Caco-2 (cell line): ENCODE data around the gene MINK1. TPM values are rescaled to one million over a fixed set of nuclear protein-coding genes. Genes with fewer than 3 reads are reported as not detected.
A peak's percentile ranks its signal among the peaks of the same experiment; 100 is the strongest.

ENCODE experiments used
- BruUV-seq: library from RNA; stranded (reverse); fragments of 400-500 nt; replicated peaks from 2 replicates; lab custom pipeline; 2021; lab: Mats Ljungman, UMichigan
- CTCF ChIA-PET: fragments of 300-600 bp; sonication (Branson Sonifier 250); formaldehyde crosslinking; loops from one replicate; lab custom pipeline; 2022; ENCODE audit warnings: antibody characterized with exemption; lab: Charles Lee
- POLR2A ChIA-PET: fragments of 300-600 bp; sonication (Branson Sonifier 250); formaldehyde crosslinking; loops from one replicate; lab custom pipeline; 2022; ENCODE audit warnings: antibody characterized with exemption; lab: Charles Lee
- DNase-seq, 2 experiments: peaks; one replicate each; pipeline versions ENCODE4 v3.0.0 to v3.0.0-alpha.2; 2020 to 2022
- H3K27me3 ChIP-seq: replicated peaks from 2 replicates; pipeline ENCODE4 v1.6.0; 2011; ENCODE audit warnings: low read length; ENCODE audit not compliant: control insufficient read depth, insufficient read depth
- H3K36me3 ChIP-seq: 2 replicates; pipeline ENCODE4 v1.5.1; 2011; ENCODE audit warnings: low read length; ENCODE audit not compliant: control insufficient read depth, insufficient read depth
- H3K4me1 ChIP-seq: fragments of 250-450 bp; sonication (Bioruptor Pico); 2 replicates; pipeline ENCODE4 v1.5.1; 2020; ENCODE audit warnings: mild to moderate bottlenecking
- H3K4me3 ChIP-seq: 2 replicates; pipeline ENCODE4 v1.5.1; 2011; ENCODE audit warnings: low read depth, mild to moderate bottlenecking, control low read depth, low read length
- H3K9me3 ChIP-seq: fragments of 250-450 bp; sonication (Bioruptor Pico); 2 replicates; pipeline ENCODE4 v1.5.1; 2020; ENCODE audit warnings: mild to moderate bottlenecking, moderate library complexity
- H3K27ac Mint-ChIP-seq: one replicate; pipeline ENCODE4 v1.8.0; 2022; ENCODE audit warnings: mixed read lengths; ENCODE audit not compliant: unreplicated experiment
- H3K27me3 Mint-ChIP-seq: one replicate; pipeline ENCODE4 v1.8.0; 2022; ENCODE audit warnings: mixed read lengths; ENCODE audit not compliant: insufficient read depth, unreplicated experiment
- H3K36me3 Mint-ChIP-seq: one replicate; pipeline ENCODE4 v1.8.0; 2022; ENCODE audit warnings: mild to moderate bottlenecking, mixed read lengths; ENCODE audit not compliant: insufficient read depth, unreplicated experiment
- H3K4me1 Mint-ChIP-seq: one replicate; pipeline ENCODE4 v1.8.0; 2022; ENCODE audit warnings: low read depth, mixed read lengths; ENCODE audit not compliant: unreplicated experiment
- H3K4me3 Mint-ChIP-seq: one replicate; pipeline ENCODE4 v1.8.0; 2022; ENCODE audit warnings: mild to moderate bottlenecking, moderate library complexity, mixed read lengths; ENCODE audit not compliant: unreplicated experiment
- H3K9me3 Mint-ChIP-seq: one replicate; pipeline ENCODE4 v1.8.0; 2022; ENCODE audit warnings: mixed read lengths; ENCODE audit not compliant: unreplicated experiment
- intact Hi-C: fragments of 100-400 bp; cut with micrococcal nuclease; formaldehyde crosslinking; loops from one replicate; pipeline ENCODE4 v1.10.0; 2022; ENCODE audit not compliant: unreplicated experiment
- total RNA-seq: library from RNA; stranded (reverse); gene quantifications from 2 replicates; pipeline ENCODE4 v1.2.3, GENCODE V29; 2022
- TF ChIP-seq, protein P1 (sequence below), 2 experiments: fragments of 200-600 bp in 1 of 2; IDR thresholded peaks; 1 replicate in 1 of 2; 2 replicates in 1 of 2; pipeline versions ENCODE4 v1.5.1 to v1.8.0; 2011 to 2022; ENCODE audit warnings: antibody characterized with exemption in 1 of 2, control low read depth in 1 of 2, inconsistent platforms in 1 of 2, low read depth in 1 of 2, low read length in 1 of 2, mild to moderate bottlenecking in 1 of 2, moderate library complexity in 1 of 2; ENCODE audit not compliant: insufficient read depth in 1 of 2, severe bottlenecking in 1 of 2, unreplicated experiment in 1 of 2

The MINK1 gene
- total RNA-seq, 1 experiment from 2014 or later, result 47.7 TPM

DNA sequence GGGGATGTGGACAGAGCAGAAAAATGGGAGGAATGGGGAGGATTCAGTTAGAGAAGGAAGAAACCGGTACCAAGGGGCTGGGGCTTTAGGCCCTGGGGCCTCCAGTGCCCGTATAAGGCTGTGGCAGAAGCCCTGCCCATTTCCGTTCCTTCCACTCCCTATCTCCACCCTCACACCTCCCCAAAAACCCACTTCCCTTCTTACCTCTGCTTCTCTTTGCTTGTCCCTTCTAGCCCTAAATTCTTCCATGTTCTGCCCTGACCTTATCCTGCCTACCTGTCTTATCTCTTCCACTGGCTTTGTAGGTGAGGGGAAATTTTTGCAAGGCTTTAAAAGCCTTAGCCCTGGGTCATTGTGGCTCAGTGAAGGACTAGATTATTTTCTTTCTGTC, 111.0 kb downstream of the MINK1 start:
- H3K4me3 Mint-ChIP-seq, result no peak overlapping the region
- Histone ChIP-seq H3K9me3 (no peaks in the 10 kb centered on the region), H3K4me1 (0 out of 2 replicates have a peak, but pooled peaks cover 7% of the 10 kb centered on the region), H3K4me3 (no peak overlapping the region), H3K36me3 (no peaks in the 10 kb centered on the region; the same call in 1 of the 2 replicates), H3K27me3 (no peaks in the 10 kb centered on the region)
- TF ChIP-seq, protein P1, sequence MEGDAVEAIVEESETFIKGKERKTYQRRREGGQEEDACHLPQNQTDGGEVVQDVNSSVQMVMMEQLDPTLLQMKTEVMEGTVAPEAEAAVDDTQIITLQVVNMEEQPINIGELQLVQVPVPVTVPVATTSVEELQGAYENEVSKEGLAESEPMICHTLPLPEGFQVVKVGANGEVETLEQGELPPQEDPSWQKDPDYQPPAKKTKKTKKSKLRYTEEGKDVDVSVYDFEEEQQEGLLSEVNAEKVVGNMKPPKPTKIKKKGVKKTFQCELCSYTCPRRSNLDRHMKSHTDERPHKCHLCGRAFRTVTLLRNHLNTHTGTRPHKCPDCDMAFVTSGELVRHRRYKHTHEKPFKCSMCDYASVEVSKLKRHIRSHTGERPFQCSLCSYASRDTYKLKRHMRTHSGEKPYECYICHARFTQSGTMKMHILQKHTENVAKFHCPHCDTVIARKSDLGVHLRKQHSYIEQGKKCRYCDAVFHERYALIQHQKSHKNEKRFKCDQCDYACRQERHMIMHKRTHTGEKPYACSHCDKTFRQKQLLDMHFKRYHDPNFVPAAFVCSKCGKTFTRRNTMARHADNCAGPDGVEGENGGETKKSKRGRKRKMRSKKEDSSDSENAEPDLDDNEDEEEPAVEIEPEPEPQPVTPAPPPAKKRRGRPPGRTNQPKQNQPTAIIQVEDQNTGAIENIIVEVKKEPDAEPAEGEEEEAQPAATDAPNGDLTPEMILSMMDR (IDR thresholded peaks at IDR 0.05; ENCODE audit: insufficient read depth in 1 of 2, low read depth in 1 of 2, low read length in 1 of 2, severe bottlenecking in 1 of 2, unreplicated experiment in 1 of 2), result no peak
- DNase-seq, result no peak
- H3K9me3 Mint-ChIP-seq, result no peaks in the 10 kb centered on the region
- CTCF ChIA-PET, result no interaction called here
- no TSS peak for BruUV-seq
- intact Hi-C loops, result no loop called here
- H3K36me3 Mint-ChIP-seq, result peaks cover 50% of the 10 kb centered on the region
- H3K27ac Mint-ChIP-seq, result peak overlapping the region; percentile 12
- H3K27me3 Mint-ChIP-seq, result no peaks in the 10 kb centered on the region
- POLR2A ChIA-PET, result no interaction called here
- peaks cover 5% of the 10 kb centered on the region for H3K4me1 Mint-ChIP-seq

DNA sequence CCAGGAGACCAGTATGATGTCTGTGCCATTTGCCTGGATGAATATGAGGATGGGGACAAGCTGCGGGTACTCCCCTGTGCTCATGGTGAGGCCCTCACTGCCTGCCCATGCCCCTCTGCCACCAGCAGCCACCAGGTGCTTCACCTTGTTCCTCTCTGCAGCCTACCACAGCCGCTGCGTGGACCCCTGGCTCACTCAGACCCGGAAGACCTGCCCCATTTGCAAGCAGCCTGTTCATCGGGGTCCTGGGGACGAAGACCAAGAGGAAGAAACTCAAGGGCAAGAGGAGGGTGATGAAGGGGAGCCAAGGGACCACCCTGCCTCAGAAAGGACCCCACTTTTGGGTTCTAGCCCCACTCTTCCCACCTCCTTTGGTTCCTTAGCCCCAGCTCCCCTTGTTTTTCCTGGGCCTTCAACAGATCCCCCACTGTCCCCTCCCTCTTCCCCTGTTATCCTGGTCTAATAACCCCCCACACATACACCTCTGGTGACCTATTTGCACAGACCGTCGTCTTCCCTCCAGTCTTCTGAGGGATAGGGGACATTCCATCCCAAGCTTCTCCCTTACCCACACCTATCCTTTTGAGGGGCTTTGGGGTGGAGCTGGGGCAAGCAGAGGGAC, 111.5 kb downstream of the MINK1 start:
- no peak overlapping the region for H3K4me3 Mint-ChIP-seq
- DNase-seq, result no peak
- Histone ChIP-seq H3K4me3 (no peak overlapping the region), H3K36me3 (no peaks in the 10 kb centered on the region; the same call in 1 of the 2 replicates), H3K4me1 (0 out of 2 replicates have a peak, but pooled peaks cover 7% of the 10 kb centered on the region), H3K9me3 (no peaks in the 10 kb centered on the region), H3K27me3 (no peaks in the 10 kb centered on the region)
- CTCF ChIA-PET, result interaction anchor here (0.7 kb wide), 1 partner anchor 23 kb away, joined by 3 read pairs; the partner anchor contains the start of gene SPAG7
- POLR2A ChIA-PET, result no interaction called here
- H3K27ac Mint-ChIP-seq, result peak overlapping the region; percentile 12
- peaks cover 5% of the 10 kb centered on the region for H3K4me1 Mint-ChIP-seq
- intact Hi-C loops, result no loop called here
- TF ChIP-seq, protein P1 (IDR thresholded peaks at IDR 0.05; ENCODE audit: insufficient read depth in 1 of 2, low read depth in 1 of 2, low read length in 1 of 2, severe bottlenecking in 1 of 2, unreplicated experiment in 1 of 2), result no peak
- peaks cover 50% of the 10 kb centered on the region for H3K36me3 Mint-ChIP-seq
- no peaks in the 10 kb centered on the region for H3K9me3 Mint-ChIP-seq
- H3K27me3 Mint-ChIP-seq, result no peaks in the 10 kb centered on the region
- no TSS peak for BruUV-seq

DNA sequence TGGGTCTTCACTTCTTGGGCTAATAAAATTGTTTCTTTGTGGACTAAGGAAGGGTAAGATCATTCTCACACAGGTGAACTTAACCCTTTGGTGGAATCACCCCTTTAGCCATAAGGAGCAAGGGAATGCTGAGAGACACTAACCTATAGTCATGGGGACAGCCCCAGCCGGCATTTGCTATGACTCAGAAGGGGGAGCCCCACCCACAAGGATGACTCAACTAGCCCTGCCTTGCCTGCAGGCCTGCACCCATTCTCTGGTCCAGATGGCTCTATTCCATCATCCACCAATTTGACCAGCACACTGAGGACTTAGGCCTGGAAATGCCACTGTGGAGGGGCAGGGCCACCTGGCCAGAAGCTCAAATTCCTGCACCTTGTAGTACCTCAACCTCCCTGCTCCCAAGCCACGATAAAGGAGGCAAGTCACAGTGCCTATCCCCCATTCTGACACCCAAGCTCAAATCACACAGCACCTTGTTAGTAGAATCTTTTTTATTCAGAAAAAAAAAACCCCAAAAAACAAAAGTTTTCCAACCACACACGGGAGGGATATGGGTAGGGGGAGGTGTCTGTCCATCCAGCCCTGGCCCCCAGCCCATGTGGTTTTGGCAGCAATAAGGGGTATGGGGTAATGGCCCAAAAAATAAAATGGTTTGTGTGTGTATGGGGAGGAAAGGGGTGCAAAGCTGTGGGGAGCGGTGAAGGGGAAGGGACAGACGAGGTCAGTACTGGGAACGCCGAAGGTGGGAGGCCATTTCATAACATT, 112.2 kb downstream of the MINK1 start:
- ChIA-PET CTCF (interaction anchor here (0.7 kb wide), 1 partner anchor 22 kb away, joined by 3 read pairs; the partner anchor contains the start of gene SPAG7), POLR2A (no interaction called here)
- intact Hi-C loops, result no loop called here
- no TSS peak for BruUV-seq
- H3K4me3 Mint-ChIP-seq, result peak overlapping the region; percentile 50
- H3K9me3 Mint-ChIP-seq, result no peaks in the 10 kb centered on the region
- no peaks in the 10 kb centered on the region for H3K27me3 ChIP-seq
- peak overlapping the region; percentile 12 for H3K27ac Mint-ChIP-seq
- no peaks in the 10 kb centered on the region; the same call in 1 of the 2 replicates for H3K36me3 ChIP-seq
- no peaks in the 10 kb centered on the region for H3K27me3 Mint-ChIP-seq
- peak; percentile 43 to 58 for DNase-seq
- H3K4me1 ChIP-seq, result 0 out of 2 replicates have a peak, but pooled peaks cover 7% of the 10 kb centered on the region
- H3K4me3 ChIP-seq, result no peak overlapping the region
- TF ChIP-seq, protein P1 (IDR thresholded peaks at IDR 0.05; ENCODE audit: insufficient read depth in 1 of 2, low read depth in 1 of 2, low read length in 1 of 2, severe bottlenecking in 1 of 2, unreplicated experiment in 1 of 2), result no peak
- peaks cover 5% of the 10 kb centered on the region for H3K4me1 Mint-ChIP-seq
- H3K36me3 Mint-ChIP-seq, result peaks cover 44% of the 10 kb centered on the region
- H3K9me3 ChIP-seq, result no peaks in the 10 kb centered on the region
